Esophagus squamous epithelium (tissue), 4 donors: ENCODE results near the gene CIPC.

Experiments
- CTCF ChIP-seq, 6 experiments: fragments of 450-650 bp in 4 of 6; fragments of 200-600 bp in 2 of 6; sonication (generic) in 2 of 6; IDR thresholded peaks; one replicate each; pipeline ENCODE4 v1.5.1; 2016 to 2019; ENCODE audit warnings: antibody characterized with exemption in 6 of 6, mild to moderate bottlenecking in 4 of 6, moderate library complexity in 4 of 6
- POLR2A ChIP-seq, 4 donors: fragments of 450-650 bp; IDR thresholded peaks; one replicate each; pipeline ENCODE4 v1.6.1; 2017; ENCODE audit warnings: antibody characterized with exemption in 4 of 4, mild to moderate bottlenecking in 4 of 4, moderate library complexity in 3 of 4

GRCh38 chr14:77103951-77104350 lies 5.9 kb downstream of the CIPC start:
- TF ChIP-seq CTCF (IDR thresholded peaks at IDR 0.05) (no peak), POLR2A (IDR thresholded peaks at IDR 0.05) (no peak)
